B cell (primary cell): ENCODE results near the gene PSMD9.

Source experiments
- CTCF ChIP-seq: fragments of 200-600 bp; IDR thresholded peaks from one replicate; pipeline ENCODE4 v1.8.0; 2022; ENCODE audit warnings: antibody characterized with exemption, mild to moderate bottlenecking
- EZH2 ChIP-seq: IDR thresholded peaks from 2 replicates; pipeline ENCODE4 v1.6.1; 2012; ENCODE audit warnings: borderline replicate concordance, low read depth, mild to moderate bottlenecking, moderate library complexity, low read length; ENCODE audit not compliant: insufficient read depth, poor library complexity, severe bottlenecking

GRCh38 chr12:121893961-121894460 lies 5.4 kb downstream of the PSMD9 start:
- TF ChIP-seq CTCF, result no peak
- TF ChIP-seq EZH2, result no peak
